Measurements from ENCODE around the gene SYCP1.

Gene SYCP1

GRCh38 chr1:114986286-114986685, 131.6 kb downstream of the SYCP1 start:
- TF ChIP-seq CTCF (IDR thresholded peaks at IDR 0.05), result no peak

DNA sequence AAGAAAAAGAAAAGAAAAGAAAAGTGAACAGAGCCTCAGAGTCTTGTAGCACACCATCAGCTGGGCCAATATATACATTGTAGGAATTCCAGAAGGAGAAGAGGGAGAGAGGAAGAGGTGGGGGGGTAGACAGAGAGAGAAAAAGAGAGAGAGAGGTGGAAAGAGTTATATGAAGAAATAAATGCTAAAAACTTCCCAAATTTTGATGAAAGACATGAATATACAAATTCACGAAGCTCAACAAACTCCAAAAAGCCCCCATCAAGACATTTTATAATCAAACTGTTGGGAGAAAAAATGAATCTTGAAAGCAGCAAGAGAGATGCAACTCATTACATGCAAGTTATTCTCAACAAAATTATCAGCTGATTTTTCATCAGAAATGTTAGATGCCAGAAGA, 133.4 kb downstream of the SYCP1 start:
- TF ChIP-seq CTCF (IDR thresholded peaks at IDR 0.05), result no peak

- no peak for TF ChIP-seq CTCF (IDR thresholded peaks at IDR 0.05)
These were observed 143.0 kb downstream of the SYCP1 start for GRCh38 chr1:114997510-114998289.

DNA sequence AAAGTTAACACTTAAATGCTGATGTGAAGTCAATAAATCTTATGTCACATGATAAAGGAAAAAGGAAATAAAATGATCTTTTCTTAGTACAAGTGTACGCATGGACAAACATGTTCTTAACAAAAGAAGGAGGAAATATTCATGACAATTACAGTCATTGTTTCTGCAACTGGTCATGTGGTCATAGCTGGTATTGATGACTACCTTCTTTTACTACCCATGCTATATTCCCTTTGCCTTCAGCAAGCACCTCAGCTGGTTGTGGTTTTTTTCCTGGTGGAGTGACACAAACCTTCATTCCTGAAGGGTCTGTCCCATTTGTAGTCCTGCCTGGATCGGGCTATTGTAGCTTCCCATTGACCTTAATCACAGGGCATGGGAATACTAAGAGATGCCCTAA, 151.5 kb downstream of the SYCP1 start:
- TF ChIP-seq CTCF (IDR thresholded peaks at IDR 0.05), result no peak

DNA sequence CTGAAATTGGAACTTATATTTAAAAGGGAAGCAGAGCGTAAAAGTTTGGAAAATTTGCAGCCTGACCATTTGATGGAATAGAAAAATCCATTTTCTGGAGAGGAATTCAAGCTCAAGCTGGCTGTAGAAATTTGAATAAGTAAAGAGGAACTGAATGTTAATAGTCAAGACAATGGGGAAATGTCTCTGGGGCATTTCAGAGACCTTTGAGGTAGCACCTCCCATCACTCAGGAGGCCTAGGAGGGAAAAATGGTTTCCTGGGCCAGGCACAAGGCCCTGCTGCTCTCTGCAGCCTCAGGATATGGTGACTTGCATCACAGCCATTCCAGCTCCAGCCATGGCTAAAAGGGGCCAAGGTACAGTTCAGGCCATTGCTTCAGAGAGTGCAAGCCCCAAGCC, 157.3 kb downstream of the SYCP1 start:
- no peak for TF ChIP-seq CTCF (IDR thresholded peaks at IDR 0.05)

DNA sequence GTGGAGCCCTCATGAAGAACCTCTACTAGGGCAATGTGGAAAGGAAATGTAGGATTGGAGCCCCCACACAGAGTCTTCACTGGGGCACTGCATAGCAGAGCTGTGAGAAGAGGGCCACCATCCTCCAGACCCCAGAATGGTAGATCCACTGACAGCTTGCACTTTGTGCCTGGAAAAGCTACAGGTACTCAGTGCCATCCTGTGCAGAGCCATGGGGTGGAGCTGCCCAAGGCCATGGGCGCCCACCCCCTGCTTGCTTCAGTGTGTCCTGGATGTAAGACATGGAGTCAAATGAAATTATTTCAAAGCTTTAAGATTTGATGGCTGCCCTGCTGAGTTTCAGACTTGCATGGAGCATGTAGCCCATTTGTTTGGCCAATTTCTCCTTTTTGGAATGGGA, 157.8 kb downstream of the SYCP1 start:
- no peak for TF ChIP-seq CTCF (IDR thresholded peaks at IDR 0.05)

DNA sequence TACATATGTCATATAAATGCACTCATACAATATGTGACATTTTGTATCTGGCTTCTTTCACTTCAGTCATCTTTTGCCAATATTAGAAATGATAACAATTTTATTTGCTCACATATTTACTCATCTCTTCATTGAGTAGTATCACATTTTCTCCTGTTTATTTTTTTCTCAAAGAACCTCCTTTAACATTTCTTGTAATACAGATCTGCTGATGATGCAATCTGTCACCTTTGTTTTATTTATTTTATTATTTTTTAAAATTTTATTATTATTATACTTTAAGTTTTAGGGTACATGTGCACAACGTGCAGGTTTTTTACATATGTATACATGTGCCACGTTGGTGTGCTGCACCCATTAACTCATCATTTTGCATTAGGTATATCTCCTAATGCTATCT, 159.1 kb downstream of the SYCP1 start:
- TF ChIP-seq CTCF (IDR thresholded peaks at IDR 0.05), result no peak

- no peak for TF ChIP-seq CTCF (IDR thresholded peaks at IDR 0.05)
These were observed 166.5 kb downstream of the SYCP1 start for GRCh38 chr1:115021145-115021544.

Data from LNCAP (cell line).